ENCODE results near the gene PIK3R5.

- TF ChIP-seq CTCF (IDR thresholded peaks at IDR 0.05) (no peak), POLR2AphosphoS5 (IDR thresholded peaks at IDR 0.05) (no peak)
Measured at GRCh38 chr17:8872705-8873435, 92.6 kb downstream of the PIK3R5 start.

Measured in prostate gland (tissue), 2 donors.